ENCODE data around the gene KRT77. TPM values are rescaled to one million over a fixed set of nuclear protein-coding genes. Genes with fewer than 3 reads are reported as not detected.

Gene KRT77
- total and polyA plus RNA-seq, 2 donors (not counting 1 experiment from before 2014, with no cell fraction given): not detected

- Histone ChIP-seq H3K27ac (ENCODE audit: insufficient read depth, low read length) (no peak overlapping the region), H4K20me1 (ENCODE audit: control insufficient read depth, extremely low read depth, insufficient read depth, low read length) (no peaks in the 10 kb centered on the region), H2AFZ (ENCODE audit: low read length) (no peak overlapping the region), H3K27me3 (ENCODE audit: control insufficient read depth, insufficient read depth, low read length) (peaks cover 29% of the 10 kb centered on the region), H3K79me2 (ENCODE audit: control insufficient read depth, insufficient read depth, low read length) (no peaks in the 10 kb centered on the region), H3K4me2 (ENCODE audit: extremely low read depth, insufficient read depth, low read length) (no peak overlapping the region), H3K9ac (ENCODE audit: insufficient read depth, low read length) (no peak overlapping the region), H3K4me1 (ENCODE audit: control insufficient read depth, extremely low read depth, insufficient read depth, low read length) (no peaks in the 10 kb centered on the region), H3K4me3 (replicated peaks in 1 of 4; ENCODE audit: control extremely low read depth in 1 of 4, insufficient read depth in 1 of 4, low read depth in 3 of 4, low read length in 4 of 4) (no peak overlapping the region), H3K36me3 (ENCODE audit: control insufficient read depth, insufficient read depth, low read length) (no peaks in the 10 kb centered on the region), H3K9me3 (ENCODE audit: control insufficient read depth, insufficient read depth, low read depth, low read length) (no peaks in the 10 kb centered on the region)
- TF ChIP-seq EZH2 (IDR thresholded peaks at IDR 0.05; ENCODE audit: low read length, missing control alignments) (no peak), CTCF (conservative IDR thresholded peaks at IDR 0.05 in 1 of 2, IDR thresholded peaks at IDR 0.05 in 1 of 2; ENCODE audit: low read depth in 1 of 2, low read length in 2 of 2) (no peak)
- no peak for DNase-seq (ENCODE audit: low read depth in 2 of 2)
Observed at GRCh38 chr12:52689239-52689638, 14.1 kb downstream of the KRT77 start.

GRCh38 chr12:52688481-52688880 lies 14.8 kb downstream of the KRT77 start:
- no peak overlapping the region for H2AFZ ChIP-seq (ENCODE audit: low read length)
- H4K20me1 ChIP-seq (ENCODE audit: control insufficient read depth, extremely low read depth, insufficient read depth, low read length): no peaks in the 10 kb centered on the region
- H3K79me2 ChIP-seq (ENCODE audit: control insufficient read depth, insufficient read depth, low read length): no peaks in the 10 kb centered on the region
- no peaks in the 10 kb centered on the region for H3K4me1 ChIP-seq (ENCODE audit: control insufficient read depth, extremely low read depth, insufficient read depth, low read length)
- TF ChIP-seq EZH2 (IDR thresholded peaks at IDR 0.05; ENCODE audit: low read length, missing control alignments) (no peak), CTCF (conservative IDR thresholded peaks at IDR 0.05 in 1 of 2, IDR thresholded peaks at IDR 0.05 in 1 of 2; ENCODE audit: low read depth in 1 of 2, low read length in 2 of 2) (no peak)
- no peak overlapping the region for H3K4me3 ChIP-seq (replicated peaks in 1 of 4; ENCODE audit: control extremely low read depth in 1 of 4, insufficient read depth in 1 of 4, low read depth in 3 of 4, low read length in 4 of 4)
- no peak overlapping the region for H3K27ac ChIP-seq (ENCODE audit: insufficient read depth, low read length)
- H3K27me3 ChIP-seq (ENCODE audit: control insufficient read depth, insufficient read depth, low read length): peaks cover 29% of the 10 kb centered on the region
- no peak overlapping the region for H3K9ac ChIP-seq (ENCODE audit: insufficient read depth, low read length)
- H3K36me3 ChIP-seq (ENCODE audit: control insufficient read depth, insufficient read depth, low read length): no peaks in the 10 kb centered on the region
- H3K4me2 ChIP-seq (ENCODE audit: extremely low read depth, insufficient read depth, low read length): no peak overlapping the region
- no peak for DNase-seq (ENCODE audit: low read depth in 2 of 2)
- no peaks in the 10 kb centered on the region for H3K9me3 ChIP-seq (ENCODE audit: control insufficient read depth, insufficient read depth, low read depth, low read length)

GRCh38 chr12:52687497-52688385 lies 15.6 kb downstream of the KRT77 start:
- TF ChIP-seq CTCF (conservative IDR thresholded peaks at IDR 0.05 in 1 of 2, IDR thresholded peaks at IDR 0.05 in 1 of 2; ENCODE audit: low read depth in 1 of 2, low read length in 2 of 2) (no peak), EZH2 (IDR thresholded peaks at IDR 0.05; ENCODE audit: low read length, missing control alignments) (no peak)
- no peak overlapping the region for H3K9ac ChIP-seq (ENCODE audit: insufficient read depth, low read length)
- H3K4me1 ChIP-seq (ENCODE audit: control insufficient read depth, extremely low read depth, insufficient read depth, low read length): no peaks in the 10 kb centered on the region
- H4K20me1 ChIP-seq (ENCODE audit: control insufficient read depth, extremely low read depth, insufficient read depth, low read length): no peaks in the 10 kb centered on the region
- no peak for DNase-seq (ENCODE audit: low read depth in 2 of 2)
- no peak overlapping the region for H3K27ac ChIP-seq (ENCODE audit: insufficient read depth, low read length)
- H3K79me2 ChIP-seq (ENCODE audit: control insufficient read depth, insufficient read depth, low read length): no peaks in the 10 kb centered on the region
- H3K27me3 ChIP-seq (ENCODE audit: control insufficient read depth, insufficient read depth, low read length): peaks cover 24% of the 10 kb centered on the region
- no peak overlapping the region for H2AFZ ChIP-seq (ENCODE audit: low read length)
- no peak overlapping the region for H3K4me2 ChIP-seq (ENCODE audit: extremely low read depth, insufficient read depth, low read length)
- no peaks in the 10 kb centered on the region for H3K9me3 ChIP-seq (ENCODE audit: control insufficient read depth, insufficient read depth, low read depth, low read length)
- H3K4me3 ChIP-seq (replicated peaks in 1 of 4; ENCODE audit: control extremely low read depth in 1 of 4, insufficient read depth in 1 of 4, low read depth in 3 of 4, low read length in 4 of 4): no peak overlapping the region
- no peaks in the 10 kb centered on the region for H3K36me3 ChIP-seq (ENCODE audit: control insufficient read depth, insufficient read depth, low read length)
